Upper lobe of right lung (tissue), 1 donor: ENCODE results near the gene MELTF. TPM values are rescaled to one million over a fixed set of nuclear protein-coding genes. Genes with fewer than 3 reads are reported as not detected.
A peak's percentile ranks its signal among the peaks of the same experiment; 100 is the strongest.

Experiments
- ATAC-seq: fragments of 200-7000 bp; cut with Tn5 transposase; one replicate; pipeline ENCODE4 v1.9.1; 2020; ENCODE audit warnings: mild to moderate bottlenecking, moderate library complexity
- DNase-seq: peaks from one replicate; pipeline ENCODE4 v3.0.0-alpha.2; 2020
- H3K27ac ChIP-seq: fragments of 200-600 bp; one replicate; pipeline ENCODE4 v1.8.0; 2022
- H3K27me3 ChIP-seq: fragments of 200-600 bp; one replicate; pipeline ENCODE4 v1.8.0; 2022; ENCODE audit warnings: mild to moderate bottlenecking
- H3K36me3 ChIP-seq: fragments of 200-600 bp; one replicate; pipeline ENCODE4 v1.8.0; 2022
- H3K4me1 ChIP-seq: fragments of 200-600 bp; one replicate; pipeline ENCODE4 v1.8.0; 2022
- H3K4me3 ChIP-seq: fragments of 200-600 bp; one replicate; pipeline ENCODE4 v1.8.0; 2022; ENCODE audit warnings: mild to moderate bottlenecking
- H3K9me3 ChIP-seq: fragments of 200-600 bp; one replicate; pipeline ENCODE4 v1.8.0; 2022
- intact Hi-C: fragments of 100-400 bp; cut with DNase I; formaldehyde crosslinking; loops from one replicate; pipeline ENCODE4 v1.11.0; 2022
- total RNA-seq: library from RNA; stranded (reverse); fragmentation: NEBNext Ultra II Directional; extraction: Animal tissue kit (Norgen Biotek cat#: 25700); gene quantifications from one replicate; pipeline ENCODE4 v1.2.1, GENCODE V29; 2021
- TF ChIP-seq, protein P1 (sequence below): fragments of 200-600 bp; IDR thresholded peaks from one replicate; pipeline ENCODE4 v1.8.0; 2022; ENCODE audit warnings: antibody characterized with exemption
- donor health status: DM: no; HTN: yes; CAD: no; lungs with severe emphysema.

The MELTF gene
- total RNA-seq, 1 donor from 2014 or later: 2.3 TPM

DNA sequence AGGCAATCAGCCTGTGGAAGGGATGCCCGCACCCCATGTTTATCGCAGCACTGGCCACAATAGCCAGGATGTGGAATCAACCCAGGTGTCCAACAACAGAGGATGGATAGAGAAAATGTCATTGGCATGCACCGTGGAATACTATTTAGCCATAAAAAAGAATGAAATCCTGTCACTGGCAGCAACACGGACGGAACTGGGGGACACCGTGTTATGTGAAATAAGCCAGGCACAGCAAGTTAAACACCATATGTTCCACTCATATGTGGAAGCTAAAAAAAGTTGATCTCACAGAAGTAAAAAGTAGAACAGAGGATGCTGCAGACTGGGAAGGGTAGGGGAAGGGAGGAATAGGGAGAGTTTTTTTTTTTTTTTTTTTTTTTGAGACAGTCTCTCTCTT is 15.6 kb downstream of the MELTF start:
- H3K4me1 ChIP-seq: no peaks in the 10 kb centered on the region
- H3K27ac ChIP-seq: no peak overlapping the region
- no peaks in the 10 kb centered on the region for H3K27me3 ChIP-seq
- ATAC-seq: no peak
- H3K9me3 ChIP-seq: no peaks in the 10 kb centered on the region
- no peak for DNase-seq
- H3K36me3 ChIP-seq: no peaks in the 10 kb centered on the region
- H3K4me3 ChIP-seq: no peak overlapping the region
- TF ChIP-seq, protein P1, sequence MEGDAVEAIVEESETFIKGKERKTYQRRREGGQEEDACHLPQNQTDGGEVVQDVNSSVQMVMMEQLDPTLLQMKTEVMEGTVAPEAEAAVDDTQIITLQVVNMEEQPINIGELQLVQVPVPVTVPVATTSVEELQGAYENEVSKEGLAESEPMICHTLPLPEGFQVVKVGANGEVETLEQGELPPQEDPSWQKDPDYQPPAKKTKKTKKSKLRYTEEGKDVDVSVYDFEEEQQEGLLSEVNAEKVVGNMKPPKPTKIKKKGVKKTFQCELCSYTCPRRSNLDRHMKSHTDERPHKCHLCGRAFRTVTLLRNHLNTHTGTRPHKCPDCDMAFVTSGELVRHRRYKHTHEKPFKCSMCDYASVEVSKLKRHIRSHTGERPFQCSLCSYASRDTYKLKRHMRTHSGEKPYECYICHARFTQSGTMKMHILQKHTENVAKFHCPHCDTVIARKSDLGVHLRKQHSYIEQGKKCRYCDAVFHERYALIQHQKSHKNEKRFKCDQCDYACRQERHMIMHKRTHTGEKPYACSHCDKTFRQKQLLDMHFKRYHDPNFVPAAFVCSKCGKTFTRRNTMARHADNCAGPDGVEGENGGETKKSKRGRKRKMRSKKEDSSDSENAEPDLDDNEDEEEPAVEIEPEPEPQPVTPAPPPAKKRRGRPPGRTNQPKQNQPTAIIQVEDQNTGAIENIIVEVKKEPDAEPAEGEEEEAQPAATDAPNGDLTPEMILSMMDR: no peak
- intact Hi-C loops: no loop called here

GRCh38 chr3:197012540-197012883 is 17.1 kb downstream of the MELTF start:
- ATAC-seq (no peak), DNase-seq (no peak)

DNA sequence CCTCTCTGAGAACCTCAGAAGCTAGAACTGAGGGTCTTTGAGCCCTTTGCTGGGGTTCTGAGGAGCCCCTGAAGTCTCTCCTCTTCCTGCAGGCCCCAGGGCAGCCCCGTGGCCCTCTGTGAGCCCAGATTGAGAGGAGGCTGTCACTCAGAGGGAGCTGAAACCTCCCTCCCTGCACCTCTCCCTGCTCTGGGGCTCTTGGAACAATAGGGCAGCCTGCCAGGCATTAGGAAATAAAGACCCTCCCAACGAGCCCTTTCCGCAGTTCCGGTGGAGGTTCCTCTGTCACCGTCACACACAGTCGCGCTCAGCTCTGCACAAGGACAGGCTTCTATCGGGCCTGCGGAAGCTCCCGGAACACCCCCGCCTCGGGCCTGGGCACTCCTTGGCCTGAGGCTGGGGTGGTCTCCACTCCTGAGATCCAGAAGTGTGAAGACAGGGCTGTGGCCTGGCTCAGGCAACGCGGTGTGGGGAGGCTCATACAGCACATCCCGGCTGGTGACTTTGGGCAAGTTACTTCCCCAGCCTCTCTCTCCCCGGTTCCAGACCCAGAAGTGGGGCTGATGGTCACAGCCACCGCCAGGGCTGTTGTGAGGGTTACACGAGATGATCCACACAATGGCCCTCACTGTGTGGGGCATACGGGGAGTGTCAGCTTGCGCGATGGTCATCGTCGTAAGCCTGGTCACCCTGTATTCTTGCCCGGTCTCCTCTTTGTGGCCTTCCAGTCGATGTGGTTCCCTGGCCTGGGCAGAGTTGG is 17.7 kb downstream of the MELTF start:
- TF ChIP-seq, protein P1: no peak
- Histone ChIP-seq H3K27me3 (no peaks in the 10 kb centered on the region), H3K4me1 (no peaks in the 10 kb centered on the region), H3K36me3 (no peaks in the 10 kb centered on the region), H3K4me3 (no peak overlapping the region), H3K9me3 (no peaks in the 10 kb centered on the region), H3K27ac (no peak overlapping the region)
- DNase-seq (no peak), ATAC-seq (no peak)
- intact Hi-C loops: no loop called here

More at GRCh38 chr3:197012540-197012883, 17.1 kb downstream of the MELTF start:
- no peaks in the 10 kb centered on the region for H3K27me3 ChIP-seq
- intact Hi-C loops: no loop called here
- H3K4me3 ChIP-seq: no peak overlapping the region
- no peaks in the 10 kb centered on the region for H3K36me3 ChIP-seq
- no peaks in the 10 kb centered on the region for H3K9me3 ChIP-seq
- no peak overlapping the region for H3K27ac ChIP-seq
- TF ChIP-seq, protein P1: no peak
- no peaks in the 10 kb centered on the region for H3K4me1 ChIP-seq

DNA sequence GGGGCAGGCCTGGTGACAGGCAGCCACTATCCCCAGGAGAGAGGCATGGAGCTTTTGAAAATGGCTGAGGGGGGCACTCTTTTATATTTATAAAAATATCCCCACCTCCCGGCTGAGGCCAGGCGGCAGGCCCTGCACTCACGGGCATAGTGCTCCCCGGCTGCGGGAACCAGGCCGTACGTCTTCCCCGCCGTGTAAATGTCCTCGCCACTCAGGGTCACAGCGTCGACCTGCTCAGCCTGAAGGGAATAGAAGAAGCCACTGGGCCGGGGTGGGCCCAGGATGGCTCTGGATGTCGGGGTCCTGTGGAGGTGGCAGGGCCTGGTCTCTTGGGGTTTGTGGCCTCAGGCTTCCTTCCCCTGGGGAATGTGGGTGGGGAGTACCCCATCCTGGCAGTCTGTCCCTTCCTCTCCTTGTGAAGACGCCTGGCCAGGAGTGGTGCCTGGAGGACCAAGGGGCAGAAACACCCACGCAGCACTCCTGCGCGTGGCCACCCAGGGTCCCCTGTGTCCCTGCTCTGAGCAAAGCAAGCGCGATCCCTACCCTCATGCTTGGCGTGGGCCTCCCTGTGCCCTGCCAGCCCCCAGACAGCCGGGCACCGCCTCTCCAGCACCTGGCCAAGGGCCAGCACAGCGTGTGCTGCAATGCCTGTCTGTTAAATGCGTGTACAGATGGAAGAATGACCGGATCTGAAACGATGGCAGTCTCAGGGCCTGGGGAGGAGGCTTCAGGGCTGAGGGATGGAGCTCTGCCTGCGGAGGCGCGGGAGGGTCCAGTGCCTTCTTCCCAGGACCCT is 18.9 kb downstream of the MELTF start:
- Histone ChIP-seq H3K4me1 (no peaks in the 10 kb centered on the region), H3K36me3 (no peaks in the 10 kb centered on the region), H3K27me3 (no peaks in the 10 kb centered on the region), H3K9me3 (no peaks in the 10 kb centered on the region), H3K4me3 (no peak overlapping the region), H3K27ac (no peak overlapping the region)
- DNase-seq (no peak), ATAC-seq (peak; percentile 5)
- intact Hi-C loops: no loop called here
- TF ChIP-seq, protein P1: no peak

DNA sequence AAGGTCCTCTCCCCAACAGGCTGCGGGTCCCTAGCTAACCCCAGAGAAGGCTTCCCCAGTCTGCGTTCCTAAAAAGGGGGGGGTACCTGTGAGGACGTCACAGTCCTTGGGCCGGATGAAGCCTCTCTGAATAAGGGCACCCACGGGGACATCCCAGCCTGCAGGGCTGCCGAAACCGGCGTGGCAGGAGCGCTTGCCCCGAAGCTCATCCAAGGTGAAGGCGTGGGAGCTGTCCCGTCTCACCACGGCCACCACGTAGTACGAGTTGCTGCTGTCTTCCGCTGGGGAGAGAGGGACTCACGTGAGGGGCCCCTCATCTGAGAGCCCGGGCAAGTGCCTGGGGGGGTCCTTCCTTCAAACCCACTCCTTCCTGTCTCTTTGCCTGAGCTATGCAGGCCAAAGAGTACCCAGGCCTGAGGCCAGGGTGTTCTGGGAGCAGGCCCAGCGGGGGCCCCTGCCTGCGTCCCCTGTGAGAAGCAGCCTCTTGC is 20.0 kb downstream of the MELTF start:
- ATAC-seq (no peak), DNase-seq (no peak)
- TF ChIP-seq, protein P1: no peak
- intact Hi-C loops: no loop called here
- Histone ChIP-seq H3K36me3 (no peaks in the 10 kb centered on the region), H3K4me1 (no peaks in the 10 kb centered on the region), H3K27me3 (no peaks in the 10 kb centered on the region), H3K27ac (no peak overlapping the region), H3K4me3 (no peak overlapping the region), H3K9me3 (no peaks in the 10 kb centered on the region)
